SKM-1 treated with dmso at 0.1 percent for 144 hours (cell line): Measurements from ENCODE around the gene WDR27.
A peak's percentile ranks its signal among the peaks of the same experiment; 100 is the strongest.
"Not testable (repeated sequence)": the region's sequence is repeated elsewhere in the genome, so short reads cannot be mapped to it uniquely, and the experiment has no call there.

ENCODE experiments used
- DNase-seq: peaks from one replicate; lab custom pipeline; 2025; ENCODE audit not compliant: unreplicated experiment; lab: John Stamatoyannopoulos, UW

The WDR27 gene

DNA sequence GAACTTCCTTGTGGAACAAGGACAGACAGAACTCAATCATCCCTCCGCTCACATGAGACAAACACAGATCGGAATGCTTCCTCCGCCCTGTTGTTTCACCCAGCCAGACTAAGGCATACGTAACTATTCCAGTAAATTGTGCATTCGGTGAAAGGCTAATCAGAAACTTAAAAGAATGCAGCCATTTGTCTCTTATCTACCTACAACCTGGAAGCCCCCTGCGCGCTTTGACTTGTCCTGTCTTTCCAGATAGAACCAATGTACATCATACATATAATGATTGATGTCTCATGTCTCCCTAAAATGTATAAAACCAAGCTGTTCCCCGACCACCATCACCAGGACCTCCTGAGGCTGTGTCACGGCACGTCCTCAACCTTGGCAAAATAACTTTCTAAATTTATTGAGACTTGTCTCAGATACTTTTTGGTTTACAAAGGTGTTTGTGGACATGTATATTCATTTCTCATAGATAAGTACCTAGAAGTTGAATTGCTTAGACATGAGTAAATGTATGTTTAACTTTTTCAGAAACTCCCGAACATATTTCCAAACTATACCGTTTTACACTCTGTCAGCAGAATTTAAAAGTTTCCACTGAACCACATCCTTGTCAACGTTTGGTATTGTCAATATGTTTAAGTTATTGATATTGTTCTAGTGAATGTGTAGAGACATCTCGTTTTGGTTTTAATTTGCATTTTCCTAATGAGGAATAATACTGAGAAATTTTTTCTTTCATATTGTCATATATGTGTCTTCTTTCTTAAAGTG is 250.6 kb downstream of the WDR27 start:
- no peak for DNase-seq

DNA sequence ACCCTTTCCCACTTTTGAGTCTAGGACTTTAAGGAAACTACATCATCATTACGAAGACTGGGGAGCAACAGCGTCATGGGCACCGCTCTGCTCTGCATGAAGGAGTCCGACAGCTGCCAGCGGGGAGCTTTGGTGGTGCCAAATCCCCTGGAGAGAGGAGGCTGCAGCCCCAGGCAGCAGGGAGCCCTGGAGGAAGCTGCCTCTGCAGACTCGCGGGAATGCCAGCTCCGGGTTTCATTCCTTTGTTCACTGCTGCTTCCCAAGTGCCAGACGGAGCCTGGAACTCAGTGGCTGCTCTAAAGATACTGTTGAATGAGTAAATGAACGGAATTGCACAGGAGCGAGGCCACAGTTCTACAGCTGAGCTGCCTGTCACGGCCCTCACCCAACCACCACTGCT is 251.7 kb downstream of the WDR27 start:
- no peak for DNase-seq

GRCh38 chr6:169449221-169449620 is 252.6 kb downstream of the WDR27 start:
- DNase-seq: no peak

DNA sequence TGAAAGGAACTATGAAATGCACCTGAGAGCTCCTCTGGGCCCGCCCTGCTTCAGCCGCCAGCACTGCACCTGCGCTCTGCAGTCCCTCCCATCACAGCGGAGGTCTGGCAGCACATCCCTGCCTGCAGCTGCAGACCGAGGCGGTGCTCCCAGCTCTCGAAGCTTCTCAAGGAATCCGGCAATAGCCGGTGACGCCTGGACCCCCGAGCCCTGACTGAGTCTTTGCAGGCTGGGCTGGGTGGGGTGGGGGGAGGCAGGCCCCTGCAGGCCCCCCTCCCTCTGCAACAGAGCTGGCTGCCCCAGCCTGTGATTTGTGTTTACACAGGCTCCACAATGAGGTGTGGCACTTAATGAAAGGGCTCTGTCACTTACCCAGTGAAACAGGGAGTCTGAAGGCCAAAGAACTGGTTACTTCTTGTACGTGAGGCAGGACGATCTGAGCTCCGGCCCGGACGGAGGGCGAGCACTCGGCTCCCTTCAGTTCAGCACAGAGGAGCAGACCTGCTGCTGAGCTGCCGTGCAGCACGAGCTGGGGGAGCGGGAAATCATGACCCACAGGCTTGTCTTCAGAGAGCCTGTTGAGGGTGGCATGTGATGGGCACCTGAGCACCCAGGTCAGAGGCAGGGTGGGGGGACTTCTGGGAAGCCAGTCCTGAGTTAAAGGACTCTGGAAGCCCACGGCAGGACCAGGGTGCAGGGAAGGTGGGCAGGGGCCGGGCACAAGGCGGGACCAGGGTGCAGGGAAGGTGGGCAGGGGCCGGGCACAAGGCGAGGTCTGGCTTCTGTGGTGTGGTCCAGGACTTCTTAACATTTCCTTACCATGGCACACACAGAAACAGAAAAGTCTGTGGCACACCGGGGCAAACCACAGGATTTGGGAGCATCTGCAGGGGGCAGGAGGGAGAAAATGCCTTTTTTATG is 255.9 kb downstream of the WDR27 start:
- no peak for DNase-seq

DNA sequence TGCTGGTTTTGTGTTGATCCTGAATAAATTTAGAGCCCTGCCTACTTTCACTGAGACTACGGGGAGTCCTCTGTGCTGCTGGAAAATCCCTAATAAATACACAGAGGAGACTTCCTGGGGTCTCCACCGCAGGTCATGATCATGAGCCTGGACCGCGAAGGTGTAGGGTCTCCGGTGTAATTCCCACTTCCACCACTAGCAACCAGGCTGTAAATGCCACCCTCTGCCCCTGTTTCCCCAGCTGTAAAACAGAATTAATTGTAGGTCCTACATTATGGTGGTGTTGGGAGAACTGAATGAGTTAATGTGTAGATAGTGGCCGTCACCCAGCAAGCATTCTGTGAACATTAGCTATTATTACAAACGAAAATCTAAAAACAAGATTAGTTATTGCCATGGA is 256.6 kb downstream of the WDR27 start:
- no peak for DNase-seq

- no peak for DNase-seq
Observed at GRCh38 chr6:169441292-169441691, 260.5 kb downstream of the WDR27 start.

DNA sequence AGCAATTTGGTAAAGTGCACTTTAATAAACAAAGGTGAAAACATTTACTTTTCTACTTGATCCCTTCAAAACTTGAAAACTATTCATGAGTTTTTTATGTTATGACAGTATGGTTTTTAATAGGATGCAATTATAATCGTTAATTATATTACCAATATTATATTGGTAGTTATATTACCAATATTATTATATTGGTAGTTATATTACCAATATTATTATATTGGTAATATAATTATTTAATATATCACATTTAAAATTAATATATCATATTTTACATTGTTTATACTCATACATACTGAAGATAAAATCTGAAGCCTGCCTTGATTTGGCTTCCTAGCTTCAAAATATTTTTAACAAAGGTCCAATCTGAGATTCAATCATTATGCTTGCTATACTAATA is 262.1 kb downstream of the WDR27 start:
- DNase-seq: no peak

- not testable (repeated sequence) for DNase-seq
Observed at GRCh38 chr6:169434554-169434953, 267.3 kb downstream of the WDR27 start.

- DNase-seq: no peak
Observed at GRCh38 chr6:169429001-169429400, 272.8 kb downstream of the WDR27 start.

DNA sequence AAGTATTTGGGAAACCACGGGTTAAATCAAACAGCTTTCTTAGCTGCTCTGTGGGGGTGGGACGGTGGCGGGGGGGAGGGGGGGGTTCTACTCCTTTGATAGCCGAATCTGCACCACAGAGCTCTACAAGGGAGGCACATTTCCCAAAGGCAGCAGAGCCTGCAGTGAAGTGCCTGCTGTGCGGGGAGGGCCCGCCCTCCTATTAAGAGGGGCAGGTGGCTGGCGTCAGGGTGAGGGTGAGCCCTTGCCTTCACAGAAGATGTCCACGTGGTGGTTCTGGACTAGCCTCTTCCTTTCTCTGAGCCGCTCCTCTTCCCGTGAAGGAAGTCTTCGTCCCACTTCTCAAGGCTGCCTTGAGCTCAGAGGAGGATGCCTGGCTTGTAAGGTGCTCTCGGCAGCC is 273.3 kb downstream of the WDR27 start:
- no peak for DNase-seq

GRCh38 chr6:169427856-169428255 is 274.0 kb downstream of the WDR27 start:
- DNase-seq: no peak

DNA sequence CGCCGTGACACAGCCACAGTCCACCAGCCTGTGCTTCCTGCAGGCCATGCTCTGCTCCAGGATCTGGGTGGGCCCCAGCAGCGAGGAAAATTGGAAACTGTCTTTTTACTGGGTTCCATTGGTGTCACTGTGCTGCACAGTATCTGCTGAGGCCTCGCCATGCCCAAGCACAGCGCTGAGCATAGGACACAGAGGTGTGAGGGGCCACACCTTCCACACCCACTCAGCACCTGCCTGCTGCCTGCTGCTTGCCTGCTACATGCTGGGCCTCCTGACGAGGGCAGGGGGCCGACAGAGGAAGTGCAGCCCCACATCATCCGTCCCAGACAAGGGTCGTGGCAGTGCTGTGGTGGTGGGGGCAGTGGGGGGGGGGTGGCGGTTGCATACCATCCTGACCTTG is 275.2 kb downstream of the WDR27 start:
- DNase-seq: no peak

DNA sequence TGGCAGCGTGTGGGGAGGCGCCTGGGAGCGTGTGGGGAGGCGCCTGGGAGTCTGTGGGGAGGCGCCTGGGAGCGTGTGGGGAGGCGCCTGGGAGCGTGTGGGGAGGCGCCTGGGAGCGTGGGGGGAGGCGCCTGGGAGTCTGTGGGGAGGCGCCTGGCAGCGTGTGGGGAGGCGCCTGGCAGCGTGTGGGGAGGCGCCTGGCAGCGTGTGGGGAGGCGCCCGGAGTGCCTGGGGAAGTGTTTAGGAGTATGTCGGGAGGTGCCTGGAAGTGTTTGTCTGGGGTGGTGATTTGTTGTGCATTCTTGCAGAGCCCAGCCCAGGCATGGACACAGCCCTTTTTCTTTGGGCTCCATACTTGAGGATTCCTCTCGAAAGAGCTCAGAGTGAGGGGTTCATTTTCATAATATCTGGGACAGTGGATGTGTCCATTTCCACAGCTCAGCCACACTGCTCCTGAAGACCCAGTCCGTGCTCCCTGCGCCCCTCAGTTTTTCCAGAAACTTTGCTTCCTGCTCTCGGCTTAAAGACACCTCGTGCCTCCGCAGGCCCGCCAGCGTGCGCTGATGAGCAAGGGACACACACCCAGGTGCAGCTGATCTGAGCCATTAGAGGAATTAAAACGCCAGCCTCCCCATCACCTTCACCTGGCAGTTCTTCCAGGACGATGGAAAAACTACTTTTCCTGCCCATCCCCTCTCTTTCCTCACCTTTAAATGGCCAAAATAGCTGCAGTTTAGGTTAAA is 276.0 kb downstream of the WDR27 start:
- DNase-seq: no peak

DNA sequence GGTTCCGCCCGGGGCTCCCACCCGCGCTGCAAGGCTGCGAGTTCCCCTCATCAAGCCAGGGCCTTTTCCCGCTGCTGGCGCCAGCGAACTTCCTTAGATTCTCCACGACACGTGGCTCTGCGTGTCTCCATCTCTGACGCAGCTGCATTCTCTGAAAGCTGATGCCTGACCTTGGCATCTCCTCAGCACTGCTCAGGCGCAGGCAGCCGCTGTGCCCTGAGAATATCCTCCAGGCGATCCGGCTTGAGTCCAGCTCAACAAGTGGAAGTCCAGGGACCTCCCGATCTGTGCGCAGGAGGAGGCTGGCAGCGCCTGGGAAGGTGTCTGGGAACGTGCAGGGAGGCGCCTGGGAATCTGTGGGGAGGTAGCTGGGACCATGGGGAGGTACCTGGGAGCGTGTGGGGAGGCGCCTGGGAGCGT is 277.0 kb downstream of the WDR27 start:
- peak; percentile 1 for DNase-seq

- no peak for DNase-seq
Observed at GRCh38 chr6:169424149-169424804, 277.6 kb downstream of the WDR27 start.

DNA sequence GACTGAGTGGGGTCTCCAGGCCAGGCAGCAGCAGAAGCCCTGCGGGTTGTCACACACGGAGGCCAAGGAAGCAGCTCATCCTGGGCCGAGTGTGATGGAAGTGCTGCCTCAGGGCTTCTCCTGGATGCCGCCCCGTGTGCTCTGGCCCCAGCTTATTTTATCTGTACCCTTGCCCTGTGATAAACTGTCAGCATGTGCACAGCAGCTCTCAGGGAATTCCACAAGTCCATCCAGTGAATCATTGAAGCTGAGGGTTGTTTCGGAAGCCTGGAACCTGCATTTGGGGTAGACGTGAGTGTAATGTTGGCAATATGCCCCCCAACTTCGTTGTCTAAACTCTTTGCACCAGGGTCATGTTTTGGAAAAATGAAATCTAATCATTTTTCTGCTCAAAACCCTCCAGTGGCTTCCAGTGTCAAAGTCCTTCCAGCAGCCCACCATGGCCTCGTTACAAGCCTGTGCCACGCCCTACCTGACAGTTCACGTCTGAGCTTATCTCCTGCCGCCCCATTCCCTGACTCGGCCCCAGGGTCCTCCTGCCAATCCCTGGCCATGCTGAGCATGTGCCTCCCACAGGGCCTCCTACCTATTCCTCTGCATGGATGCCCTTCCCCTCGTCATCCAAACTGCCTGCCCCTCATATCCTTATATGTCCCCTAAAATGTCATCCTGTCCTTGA is 280.1 kb downstream of the WDR27 start:
- DNase-seq: no peak

DNA sequence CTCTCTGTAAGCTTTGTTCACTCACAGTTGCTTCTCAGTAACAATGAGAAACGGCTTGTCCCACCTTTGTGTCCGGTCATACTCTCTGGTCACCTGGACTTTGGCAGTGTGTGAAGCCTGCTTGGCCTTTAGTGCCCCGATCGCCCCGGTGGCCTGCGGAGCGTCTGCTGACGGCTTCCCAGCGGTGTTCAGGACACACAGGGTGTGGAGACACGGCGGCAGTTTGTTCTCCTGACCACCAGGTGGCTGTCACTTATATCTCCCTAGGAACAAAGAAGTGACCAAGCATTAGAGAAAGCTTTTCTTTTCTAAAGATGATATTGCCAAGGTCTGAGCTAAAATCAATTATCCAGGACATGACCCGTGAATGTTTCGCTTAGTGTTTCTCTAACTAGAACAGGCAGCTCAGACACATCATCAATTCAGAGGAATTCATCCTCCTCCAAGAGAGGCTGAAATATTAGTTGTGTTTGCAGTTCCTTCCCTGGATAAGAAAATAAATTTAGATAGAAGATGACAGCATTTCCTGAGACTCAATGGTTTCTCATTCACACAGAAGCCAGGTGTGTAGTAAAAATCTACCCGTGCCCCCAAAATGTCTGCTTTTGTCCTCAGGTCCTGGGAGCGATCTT is 280.8 kb downstream of the WDR27 start:
- peak; percentile 21 for DNase-seq

- DNase-seq: no peak
Observed at GRCh38 chr6:169417101-169417500, 284.7 kb downstream of the WDR27 start.

GRCh38 chr6:169416249-169416648 is 285.6 kb downstream of the WDR27 start:
- DNase-seq: no peak

DNA sequence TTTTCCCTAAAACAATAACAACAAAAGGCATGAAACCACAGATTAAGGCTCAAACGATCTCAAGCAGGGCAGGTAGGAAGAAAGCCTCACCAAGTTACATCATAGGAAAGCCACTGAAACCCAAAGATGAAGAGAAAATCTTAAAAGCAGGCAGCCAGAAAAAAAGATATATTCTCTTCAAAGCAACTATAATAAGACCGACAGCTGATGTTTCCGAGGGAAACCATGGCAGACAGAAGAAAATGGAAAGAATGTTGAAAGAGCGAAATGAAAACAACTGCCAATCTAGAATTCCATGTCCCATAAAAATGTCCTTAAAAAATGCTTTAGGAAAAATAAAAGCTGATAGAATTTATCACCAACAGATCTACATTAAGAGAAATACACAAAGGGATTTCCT is 286.6 kb downstream of the WDR27 start:
- no peak for DNase-seq
